NCI-H82 treated with DMSO at 0.1 percent for 48 hours (cell line): ENCODE measurements around the gene KRT27.
A peak's percentile ranks its signal among the peaks of the same experiment; 100 is the strongest.

Experiments
- DNase-seq: peaks from one replicate; lab custom pipeline; 2025; ENCODE audit not compliant: unreplicated experiment; lab: John Stamatoyannopoulos, UW

KRT27 gene

GRCh38 chr17:40809721-40810421 lies 27.5 kb upstream of the KRT27 start:
- DNase-seq = no peak

GRCh38 chr17:40806131-40806530 lies 23.8 kb upstream of the KRT27 start:
- no peak for DNase-seq

- peak; percentile 21 for DNase-seq
Measured at GRCh38 chr17:40803617-40804082, 21.3 kb upstream of the KRT27 start.

GRCh38 chr17:40801157-40801556 lies 18.8 kb upstream of the KRT27 start:
- no peak for DNase-seq

GRCh38 chr17:40800381-40800780 lies 18.0 kb upstream of the KRT27 start:
- DNase-seq = no peak

GRCh38 chr17:40799859-40800258 lies 17.5 kb upstream of the KRT27 start, which contains the start of gene KRT28:
TSS of gene KRT28 (minus strand) at chr17:40799959. CDS start at chr17:40799893, 66 bp downstream.
- no peak for DNase-seq

GRCh38 chr17:40796846-40797245 lies 14.5 kb upstream of the KRT27 start:
- no peak for DNase-seq

GRCh38 chr17:40795019-40795667 lies 12.8 kb upstream of the KRT27 start:
- DNase-seq = no peak

- no peak for DNase-seq
Measured at GRCh38 chr17:40794466-40794865, 12.1 kb upstream of the KRT27 start.

- DNase-seq = no peak
Measured at GRCh38 chr17:40793832-40794231, 11.5 kb upstream of the KRT27 start.

GRCh38 chr17:40791787-40792436 lies 9.6 kb upstream of the KRT27 start:
- DNase-seq = no peak

GRCh38 chr17:40791111-40791510 lies 8.8 kb upstream of the KRT27 start:
- no peak for DNase-seq

- DNase-seq = no peak
Measured at GRCh38 chr17:40779181-40779909, 3.0 kb downstream of the KRT27 start.

GRCh38 chr17:40778461-40778860 lies 3.9 kb downstream of the KRT27 start:
- no peak for DNase-seq

GRCh38 chr17:40777971-40778370 lies 4.4 kb downstream of the KRT27 start:
- DNase-seq = no peak

- no peak for DNase-seq
Measured at GRCh38 chr17:40777459-40777858, 4.9 kb downstream of the KRT27 start.

- no peak for DNase-seq
Measured at GRCh38 chr17:40775945-40776344, 6.4 kb downstream of the KRT27 start.

- DNase-seq = no peak
Measured at GRCh38 chr17:40772101-40772500, 10.2 kb downstream of the KRT27 start, which contains the start of gene KRT26. TSS of gene KRT26 (minus strand) at chr17:40772201. CDS start at chr17:40772113, 88 bp downstream.

GRCh38 chr17:40765657-40766056 lies 16.7 kb downstream of the KRT27 start:
- no peak for DNase-seq

GRCh38 chr17:40763752-40764151 lies 18.6 kb downstream of the KRT27 start:
- no peak for DNase-seq
